BE2C (cell line): ENCODE results near the gene KMT2A.

ENCODE experiments used
- DNase-seq: peaks from one replicate; pipeline ENCODE4 v3.0.0-alpha.2; 2020
- H3K27me3 ChIP-seq: fragments of 250-450 bp; sonication (Bioruptor Pico); 2 replicates; pipeline ENCODE4 v1.5.1; 2020; ENCODE audit warnings: mild to moderate bottlenecking
- H3K36me3 ChIP-seq: fragments of 250-450 bp; sonication (Bioruptor Pico); 2 replicates; pipeline ENCODE4 v1.5.1; 2020; ENCODE audit warnings: mild to moderate bottlenecking
- H3K4me1 ChIP-seq: fragments of 250-450 bp; sonication (Bioruptor Pico); 2 replicates; pipeline ENCODE4 v1.5.1; 2020
- H3K4me3 ChIP-seq: 2 replicates; pipeline ENCODE4 v1.5.1; 2011; ENCODE audit warnings: low read depth, low read length
- H3K9me3 ChIP-seq: fragments of 250-450 bp; sonication (Bioruptor Pico); 2 replicates; pipeline ENCODE4 v1.5.1; 2020
- TF ChIP-seq, protein P1 (sequence below): IDR thresholded peaks from 2 replicates; pipeline ENCODE4 v1.5.1; 2012; ENCODE audit warnings: mild to moderate bottlenecking, low read depth, low read length

Gene KMT2A

DNA sequence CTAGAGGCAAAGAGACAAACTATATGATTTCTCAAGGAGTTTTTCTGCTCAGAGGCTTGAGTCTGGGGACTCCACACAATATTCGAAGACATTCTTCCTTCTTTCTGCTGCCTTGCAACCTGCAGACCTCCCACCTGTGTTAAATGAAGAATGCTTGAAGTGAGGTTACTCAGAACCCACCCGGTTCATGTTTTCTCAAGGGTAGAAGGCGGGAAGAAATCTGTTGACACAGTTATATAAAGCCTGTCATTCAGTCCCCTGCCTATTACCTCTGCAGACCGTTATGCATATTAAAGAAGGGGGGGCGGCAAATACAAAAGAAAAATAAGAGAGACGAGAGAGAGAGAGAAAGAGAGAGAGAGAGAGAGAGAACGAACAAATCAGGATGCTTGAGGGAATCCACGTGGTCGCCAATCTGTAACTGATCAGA lies 2.2 kb upstream of the KMT2A start:
- DNase-seq = no peak
- H3K9me3 ChIP-seq = no peaks in the 10 kb centered on the region
- TF ChIP-seq, protein P1, sequence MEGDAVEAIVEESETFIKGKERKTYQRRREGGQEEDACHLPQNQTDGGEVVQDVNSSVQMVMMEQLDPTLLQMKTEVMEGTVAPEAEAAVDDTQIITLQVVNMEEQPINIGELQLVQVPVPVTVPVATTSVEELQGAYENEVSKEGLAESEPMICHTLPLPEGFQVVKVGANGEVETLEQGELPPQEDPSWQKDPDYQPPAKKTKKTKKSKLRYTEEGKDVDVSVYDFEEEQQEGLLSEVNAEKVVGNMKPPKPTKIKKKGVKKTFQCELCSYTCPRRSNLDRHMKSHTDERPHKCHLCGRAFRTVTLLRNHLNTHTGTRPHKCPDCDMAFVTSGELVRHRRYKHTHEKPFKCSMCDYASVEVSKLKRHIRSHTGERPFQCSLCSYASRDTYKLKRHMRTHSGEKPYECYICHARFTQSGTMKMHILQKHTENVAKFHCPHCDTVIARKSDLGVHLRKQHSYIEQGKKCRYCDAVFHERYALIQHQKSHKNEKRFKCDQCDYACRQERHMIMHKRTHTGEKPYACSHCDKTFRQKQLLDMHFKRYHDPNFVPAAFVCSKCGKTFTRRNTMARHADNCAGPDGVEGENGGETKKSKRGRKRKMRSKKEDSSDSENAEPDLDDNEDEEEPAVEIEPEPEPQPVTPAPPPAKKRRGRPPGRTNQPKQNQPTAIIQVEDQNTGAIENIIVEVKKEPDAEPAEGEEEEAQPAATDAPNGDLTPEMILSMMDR = no peak
- no peaks in the 10 kb centered on the region for H3K27me3 ChIP-seq
- no peaks in the 10 kb centered on the region; the same call in 1 of the 2 replicates for H3K4me1 ChIP-seq
- H3K36me3 ChIP-seq = no peaks in the 10 kb centered on the region; the same call in 1 of the 2 replicates
- H3K4me3 ChIP-seq = peak overlapping the region; percentile 66

DNA sequence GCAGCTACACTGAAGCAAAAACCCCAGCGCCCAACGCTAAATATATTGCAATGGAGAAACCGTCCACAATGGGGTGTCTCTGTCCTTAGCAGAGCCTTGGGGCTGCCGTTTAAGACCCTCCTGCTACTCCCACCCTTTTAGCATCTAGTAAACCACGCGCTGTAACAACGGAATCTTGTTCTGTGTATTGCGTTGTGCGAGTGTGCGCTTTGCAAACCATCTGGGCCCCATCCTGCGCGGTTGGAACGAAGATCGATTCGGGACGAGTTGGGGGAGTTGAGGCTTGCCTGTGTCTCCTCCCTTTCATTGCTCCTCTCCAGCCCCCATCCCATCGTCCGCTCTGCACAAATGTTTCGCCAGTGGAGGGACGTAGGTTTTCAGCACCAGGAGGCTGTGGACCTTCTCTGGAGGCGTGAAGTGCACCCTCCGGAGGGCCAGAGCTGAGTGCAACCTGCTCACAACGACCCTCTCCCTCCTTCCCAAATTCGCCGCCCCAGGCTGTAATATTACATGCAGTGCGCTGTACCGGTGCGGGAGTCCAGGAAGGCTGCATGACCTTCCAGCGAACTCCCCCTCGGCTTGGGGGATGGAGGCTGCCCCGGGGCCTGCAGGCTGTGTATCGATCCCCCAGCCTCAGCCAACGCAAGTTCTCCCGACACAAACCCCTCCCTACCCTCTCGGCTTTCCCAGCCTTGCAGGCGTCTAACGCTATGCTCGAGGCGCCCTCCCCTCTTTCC lies 1.6 kb upstream of the KMT2A start:
- peak; percentile 64 for DNase-seq
- no peaks in the 10 kb centered on the region for H3K27me3 ChIP-seq
- no peaks in the 10 kb centered on the region for H3K9me3 ChIP-seq
- H3K4me1 ChIP-seq = peaks cover 3% of the 10 kb centered on the region
- H3K36me3 ChIP-seq = no peaks in the 10 kb centered on the region; the same call in 1 of the 2 replicates
- H3K4me3 ChIP-seq = peak overlapping the region; percentile 66
- TF ChIP-seq, protein P1 = no peak

DNA sequence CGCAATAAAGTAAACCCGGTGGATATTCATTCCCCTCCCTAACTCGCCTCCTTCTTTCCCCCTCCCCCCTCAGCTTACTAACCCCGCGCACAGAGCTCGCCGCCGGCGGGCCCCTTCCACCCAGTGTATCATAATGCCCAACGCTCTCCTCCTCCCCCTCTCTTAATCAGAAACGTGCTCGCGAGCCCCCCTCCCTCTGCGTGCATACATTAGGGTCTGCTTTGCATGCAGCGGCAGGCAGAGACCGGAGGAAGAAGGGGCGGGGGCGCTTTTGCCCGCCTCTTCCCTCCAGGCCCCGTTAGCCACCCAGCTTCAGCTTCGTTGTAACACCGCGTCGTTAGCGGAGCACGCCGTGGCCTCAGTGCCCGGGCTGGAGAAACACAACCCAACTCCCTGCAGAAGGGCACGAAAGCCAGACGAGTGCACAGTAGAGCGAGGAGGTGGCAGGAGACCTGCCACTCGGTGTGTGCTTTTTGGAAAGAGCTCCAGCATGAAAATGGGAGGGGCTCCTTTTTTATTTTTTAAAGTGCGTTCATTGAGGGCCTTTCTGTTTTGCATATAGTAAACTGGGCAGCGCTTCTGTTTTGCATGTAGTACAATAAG lies 901 bp upstream of the KMT2A start:
- TF ChIP-seq, protein P1 = no peak
- Histone ChIP-seq H3K27me3 (no peaks in the 10 kb centered on the region), H3K9me3 (no peaks in the 10 kb centered on the region), H3K36me3 (peaks cover 2% of the 10 kb centered on the region), H3K4me3 (peak overlapping the region; percentile 66), H3K4me1 (peaks cover 3% of the 10 kb centered on the region)
- DNase-seq = peak; percentile 96

DNA sequence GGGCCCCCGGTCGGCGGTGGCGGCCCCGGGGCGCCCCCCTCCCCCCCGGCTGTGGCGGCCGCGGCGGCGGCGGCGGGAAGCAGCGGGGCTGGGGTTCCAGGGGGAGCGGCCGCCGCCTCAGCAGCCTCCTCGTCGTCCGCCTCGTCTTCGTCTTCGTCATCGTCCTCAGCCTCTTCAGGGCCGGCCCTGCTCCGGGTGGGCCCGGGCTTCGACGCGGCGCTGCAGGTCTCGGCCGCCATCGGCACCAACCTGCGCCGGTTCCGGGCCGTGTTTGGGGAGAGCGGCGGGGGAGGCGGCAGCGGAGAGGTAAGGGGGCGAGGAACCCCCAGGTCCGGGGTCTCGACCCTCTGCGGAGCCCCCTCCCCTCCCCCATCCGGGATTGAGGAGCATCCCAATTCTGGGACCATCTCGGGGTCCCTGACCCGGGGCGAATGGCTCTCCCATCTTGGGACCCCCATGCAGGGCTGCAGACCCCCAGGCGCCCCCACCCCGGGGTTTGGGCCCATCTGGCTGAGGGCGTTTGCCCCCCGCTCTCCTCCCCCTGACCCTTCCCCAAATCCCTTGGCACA lies 431 bp downstream of the KMT2A start:
- peak; percentile 35 for DNase-seq
- TF ChIP-seq, protein P1 = no peak
- Histone ChIP-seq H3K36me3 (peaks cover 3% of the 10 kb centered on the region), H3K27me3 (no peaks in the 10 kb centered on the region), H3K9me3 (no peaks in the 10 kb centered on the region), H3K4me3 (peak overlapping the region; percentile 86), H3K4me1 (peaks cover 3% of the 10 kb centered on the region)

DNA sequence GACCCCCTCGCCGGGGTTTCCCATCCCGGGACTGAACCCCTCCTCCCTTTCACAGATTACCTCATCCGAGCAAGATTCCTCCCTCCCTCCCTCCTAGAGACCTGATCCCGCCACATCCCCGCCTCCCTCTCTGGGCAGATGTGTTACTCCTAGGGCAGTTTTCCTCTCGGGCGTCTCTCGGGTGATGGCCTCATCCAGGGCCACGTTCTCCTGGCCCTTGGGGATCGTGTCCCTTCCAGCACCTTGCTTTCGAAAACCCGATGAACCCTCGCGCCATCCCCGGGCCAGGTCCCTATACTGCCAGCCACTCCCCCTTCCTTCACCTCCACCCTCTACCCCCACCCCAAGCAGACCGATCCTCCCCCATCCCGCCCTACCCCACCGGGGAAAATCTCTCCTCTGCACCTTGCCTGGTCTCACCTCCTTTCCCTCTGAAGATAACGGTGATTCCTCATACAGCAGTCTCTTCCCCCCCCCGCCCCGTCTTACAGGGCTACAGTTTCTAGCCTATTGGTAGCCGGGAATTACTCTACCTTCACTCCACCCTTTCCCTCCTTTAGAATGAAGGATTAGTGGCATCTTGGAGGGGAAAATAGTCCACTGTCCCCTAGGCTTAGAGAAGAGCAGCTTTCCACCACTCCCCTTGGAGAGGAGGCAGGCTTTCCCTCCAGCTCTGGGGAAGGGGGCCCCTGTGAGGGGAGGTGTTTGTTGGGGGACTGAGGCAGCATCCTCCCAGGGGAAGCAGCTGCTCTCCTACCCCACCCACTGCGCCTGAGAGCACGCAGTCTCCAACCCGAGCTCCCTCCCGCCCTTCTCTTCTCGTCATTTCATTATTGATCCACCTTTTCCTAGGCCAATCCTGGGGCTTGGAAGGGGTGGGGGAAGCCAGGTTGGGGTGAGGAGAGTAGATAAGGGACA lies 1.2 kb downstream of the KMT2A start:
- TF ChIP-seq, protein P1 = no peak
- Histone ChIP-seq H3K36me3 (peaks cover 3% of the 10 kb centered on the region), H3K9me3 (no peaks in the 10 kb centered on the region), H3K4me3 (peak overlapping the region; percentile 86), H3K27me3 (no peaks in the 10 kb centered on the region), H3K4me1 (peaks cover 3% of the 10 kb centered on the region)
- DNase-seq = peak; percentile 58
